ENCODE results near the gene AMBRA1. TPM values are rescaled to one million over a fixed set of nuclear protein-coding genes. Genes with fewer than 3 reads are reported as not detected.
A peak's percentile ranks its signal among the peaks of the same experiment; 100 is the strongest.

AMBRA1 gene
- total RNA-seq, 1 donor from 2014 or later: 16.8 TPM

DNA sequence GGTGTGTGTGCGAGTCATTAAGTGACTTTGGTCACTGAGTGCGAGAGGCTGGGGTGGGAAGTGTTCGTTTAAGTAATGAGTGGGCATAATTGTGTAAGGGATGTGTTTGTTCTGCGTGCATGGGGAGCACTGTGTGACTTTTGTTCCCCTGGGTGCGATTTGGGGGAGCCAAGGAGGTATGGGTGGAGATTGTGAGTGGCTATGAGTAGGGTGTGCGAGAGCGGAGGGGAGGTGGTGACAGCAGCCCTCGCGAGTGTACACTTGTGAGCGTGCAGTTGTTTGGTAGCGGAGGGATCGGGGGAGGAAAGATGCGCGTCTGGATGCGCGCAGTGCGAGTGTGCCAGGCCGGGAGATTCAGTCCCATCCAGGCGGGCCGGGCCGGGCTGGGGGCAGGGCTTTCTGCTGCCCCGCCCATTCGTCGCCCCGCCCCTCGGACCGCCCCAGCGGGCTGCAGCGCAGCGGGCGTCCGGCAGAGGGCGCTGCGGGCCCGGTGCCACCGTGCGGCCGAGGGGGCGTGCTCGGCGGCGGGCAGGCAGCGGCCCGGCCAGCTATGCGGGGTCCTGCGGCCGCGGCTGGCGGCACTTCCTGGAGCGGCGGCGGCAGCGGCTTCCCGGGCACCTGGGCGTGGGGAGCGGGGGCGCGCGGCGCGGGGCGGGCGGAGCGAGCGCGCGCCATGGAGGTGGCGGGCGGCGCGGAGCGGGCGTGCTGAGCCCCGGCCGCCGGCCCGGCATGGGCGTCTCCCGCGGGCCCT is 246.8 kb downstream of the AMBRA1 start, which contains the start of gene DGKZ:
Gene DGKZ, plus strand, starts transcription at position 578 of the 751 bp plus-strand sequence. CDS start 197 bp downstream, outside the sequence.
- peak; percentile 88 for ATAC-seq

Other genes with a start within 250 kb of the AMBRA1 start
- 31.4 TPM for gene DGKZ, start 246.6 kb downstream of the AMBRA1 start, total RNA-seq
- 40.9 TPM for gene MDK, start 212.4 kb downstream of the AMBRA1 start, total RNA-seq
- 0.12 TPM for gene CHRM4, start 202.2 kb downstream of the AMBRA1 start, total RNA-seq
- gene HARBI1, start 23.2 kb upstream of the AMBRA1 start, total RNA-seq: 3.2 TPM
- 37.3 TPM for gene ATG13, start 23.5 kb upstream of the AMBRA1 start, total RNA-seq
- gene ARHGAP1, start 106.6 kb upstream of the AMBRA1 start, total RNA-seq: 88.7 TPM
- 6.7 TPM for gene ZNF408, start 107.0 kb upstream of the AMBRA1 start, total RNA-seq
- gene F2, start 125.2 kb upstream of the AMBRA1 start, total RNA-seq: not detected

Data from esophagus mucosa (tissue), 1 donor.